Measurements from ENCODE around the gene APOBR.
"Not testable (repeated sequence)": the region's sequence is repeated elsewhere in the genome, so short reads cannot be mapped to it uniquely, and the experiment has no call there.

APOBR gene

GRCh38 chr16:28499854-28500253, 5.4 kb downstream of the APOBR start:
- DNase-seq: no peak

DNA sequence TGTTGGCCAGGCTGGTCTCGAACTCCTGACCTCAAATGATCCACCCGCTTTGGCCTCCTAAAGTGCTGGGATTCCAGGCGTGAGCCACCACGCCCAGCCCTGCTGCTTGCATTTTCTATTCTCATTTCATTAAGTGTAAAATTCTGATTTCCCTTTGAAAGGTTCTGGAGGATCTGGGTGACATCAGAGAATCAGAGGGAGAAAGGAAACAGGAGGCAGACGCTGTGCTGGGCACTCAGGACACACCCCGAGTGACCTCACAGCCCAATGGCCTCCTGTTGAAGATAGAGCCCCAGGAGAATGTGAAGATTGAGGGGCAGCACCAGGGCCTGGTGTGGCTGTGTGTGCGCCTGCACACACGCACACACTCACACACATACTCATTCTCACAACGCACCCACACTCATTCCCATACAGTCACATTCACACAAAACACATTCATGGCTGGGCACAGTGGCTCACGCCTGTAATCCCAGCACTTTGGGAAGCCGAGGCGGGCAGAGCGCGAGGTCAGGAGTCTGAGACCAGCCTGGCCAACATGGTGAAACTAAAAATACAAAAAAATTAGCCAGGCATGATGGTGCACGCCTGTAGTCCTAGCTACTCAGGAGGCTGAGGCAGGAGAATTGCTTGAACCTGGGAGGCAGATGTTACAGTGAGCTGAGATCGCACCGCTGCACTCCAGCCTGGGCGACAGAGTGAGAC, 6.2 kb downstream of the APOBR start:
- DNase-seq: not testable (repeated sequence)

GRCh38 chr16:28501258-28502232, 7.1 kb downstream of the APOBR start:
- no peak for DNase-seq

DNA sequence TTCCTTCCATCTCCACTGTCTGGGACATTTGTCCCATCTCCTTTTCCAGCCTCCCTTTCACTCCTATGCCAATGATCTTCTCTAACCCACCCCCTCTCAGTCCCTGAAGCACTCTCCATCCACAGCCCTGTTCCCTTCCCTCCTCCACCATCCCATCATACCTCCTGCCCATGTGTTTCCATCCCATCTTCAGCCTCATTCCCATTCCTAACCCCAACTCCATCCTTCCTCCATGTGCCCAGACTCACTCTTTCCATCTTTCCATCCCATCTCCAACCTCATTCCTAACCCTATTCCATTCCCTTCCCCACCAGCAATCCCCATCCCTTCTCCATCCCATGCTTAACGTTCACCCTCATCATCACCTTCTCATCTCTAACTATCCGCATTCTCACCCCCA, 7.8 kb downstream of the APOBR start:
- DNase-seq: no peak

DNA sequence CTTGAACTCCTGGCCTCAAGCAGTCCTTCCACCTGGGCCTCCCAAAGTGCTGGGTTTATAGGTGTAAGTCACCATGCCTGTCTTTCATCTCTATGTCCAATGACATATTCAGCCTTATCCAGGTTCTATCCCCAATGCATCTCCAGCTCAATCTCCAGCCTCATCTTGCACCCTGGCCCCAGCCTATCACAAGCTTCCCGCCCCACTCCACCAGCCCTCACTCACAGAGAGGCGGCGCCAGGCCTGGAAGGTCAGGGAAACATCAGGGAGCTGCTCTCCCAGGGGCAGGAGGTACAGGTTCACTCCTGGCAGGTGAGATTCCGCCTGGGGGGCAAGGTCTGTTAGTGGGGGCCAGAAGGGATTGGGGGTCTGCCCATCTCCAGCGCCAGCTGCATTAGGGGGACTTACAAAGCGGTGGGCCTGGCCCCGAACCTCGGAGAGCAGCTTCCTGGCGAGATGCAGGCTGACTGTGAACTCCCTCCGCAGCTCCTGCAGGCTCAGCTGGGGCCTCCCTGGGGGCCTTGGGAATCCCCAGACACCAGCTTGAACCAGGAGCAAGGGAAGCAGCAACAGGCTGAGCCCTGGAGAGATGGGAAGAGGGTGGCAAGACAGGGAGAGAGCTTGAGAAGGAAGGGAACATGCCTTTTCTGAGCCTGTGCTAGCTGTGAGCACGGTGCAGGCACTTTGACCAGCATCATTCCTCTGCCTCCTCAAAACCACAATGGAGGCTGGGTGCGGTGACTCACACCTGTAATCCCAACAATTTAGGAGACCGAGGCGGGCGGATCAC, 9.2 kb downstream of the APOBR start:
- no peak for DNase-seq

GRCh38 chr16:28504707-28505404, 10.4 kb downstream of the APOBR start:
- DNase-seq: no peak

DNA sequence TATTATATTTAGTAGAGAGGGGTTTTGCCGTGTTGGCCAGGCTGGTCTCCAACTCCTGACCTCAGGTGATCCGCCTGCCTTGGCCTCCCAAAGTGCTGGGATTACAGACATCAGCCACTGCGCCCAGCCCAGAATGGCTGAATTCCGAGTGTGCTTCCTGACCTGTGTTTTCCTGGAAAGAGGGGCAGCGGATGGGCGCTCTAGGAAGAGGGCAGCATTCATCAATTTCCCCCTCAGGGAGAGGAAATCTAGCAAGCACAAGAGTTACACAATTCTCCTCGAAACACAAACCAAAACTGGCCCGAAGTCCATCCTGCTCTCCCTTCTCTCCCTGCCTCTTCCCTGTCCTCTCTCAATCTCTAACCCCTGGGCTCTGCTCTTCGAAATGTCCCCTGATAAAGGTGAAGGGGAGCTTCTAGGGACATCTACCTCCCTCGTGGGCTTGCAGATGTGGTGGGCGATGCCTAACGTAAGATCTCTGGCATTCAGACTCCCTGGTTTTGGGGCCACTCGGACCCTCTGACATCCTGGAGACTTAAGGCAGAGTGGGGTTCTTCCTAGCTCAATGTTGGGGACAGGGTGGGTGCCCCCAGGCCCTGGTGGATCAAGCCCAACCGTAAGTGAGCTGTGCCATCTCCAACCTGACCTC, 11.2 kb downstream of the APOBR start:
- no peak for DNase-seq

DNA sequence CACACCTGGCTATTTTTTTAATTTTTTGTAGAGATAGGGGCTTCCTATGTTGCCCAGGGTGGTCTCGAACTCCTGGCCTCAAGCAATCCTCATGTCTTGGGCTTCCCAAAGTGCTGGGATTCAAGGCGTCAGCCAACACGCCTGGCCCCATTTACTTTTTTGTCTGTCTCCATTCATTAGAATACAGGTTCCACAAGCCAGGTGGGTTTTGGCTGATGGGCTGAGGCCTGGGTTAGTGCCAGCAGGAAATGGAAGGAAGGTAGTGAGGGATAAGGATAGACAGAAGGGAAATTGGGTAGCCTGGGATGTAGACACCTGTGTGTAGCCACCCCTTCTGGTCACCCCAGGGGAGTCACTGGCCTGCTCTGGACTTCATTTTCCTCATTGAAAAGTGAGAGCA, 16.6 kb downstream of the APOBR start:
- DNase-seq: no peak

DNA sequence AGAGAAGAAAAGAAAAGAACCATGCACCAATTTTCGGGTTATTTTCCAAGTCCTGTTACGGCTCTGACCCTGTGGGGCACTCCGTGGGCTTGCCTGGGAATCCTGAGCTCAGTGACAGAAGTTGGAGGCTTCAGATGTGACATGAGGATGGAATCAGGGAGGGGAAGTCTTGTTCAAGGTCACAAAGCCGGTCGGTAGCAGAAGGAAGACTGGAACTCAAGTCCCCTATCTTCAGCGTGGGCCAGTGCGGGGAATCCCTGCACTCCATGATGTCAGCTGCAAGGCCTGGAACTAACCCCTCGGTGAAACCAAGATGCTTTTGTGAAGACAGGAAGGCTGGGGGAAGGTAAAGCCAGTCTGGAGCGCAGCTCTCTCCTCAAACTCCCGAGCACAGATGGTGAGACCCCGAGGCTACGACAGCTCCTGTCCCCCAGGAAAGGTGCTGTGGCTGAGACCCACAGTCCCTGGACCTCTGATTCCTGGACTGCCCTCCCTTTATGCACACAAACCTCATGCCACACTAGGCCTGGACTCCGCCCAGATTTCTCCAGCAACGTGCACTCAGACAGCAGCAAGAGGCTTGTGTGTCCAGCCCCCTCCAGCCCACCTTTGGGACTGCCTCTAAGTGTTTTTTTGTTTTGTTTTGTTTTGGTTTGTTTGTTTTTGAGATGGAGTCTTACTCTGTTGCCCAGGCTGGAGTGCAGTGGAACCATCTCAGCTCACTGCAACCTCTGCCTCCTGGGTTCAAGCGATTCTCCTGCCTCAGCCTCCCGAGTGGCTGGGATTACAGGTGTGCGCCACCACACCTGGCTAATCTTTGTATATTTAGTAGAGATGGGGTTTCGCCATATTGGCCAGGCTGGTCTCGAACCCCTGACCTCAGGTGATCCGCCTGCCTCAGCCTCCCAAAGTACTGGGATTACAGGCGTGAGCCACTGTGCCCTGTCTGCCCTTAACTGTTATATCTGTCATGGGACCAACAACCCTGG, 17.7 kb downstream of the APOBR start:
- DNase-seq: no peak

- DNase-seq: no peak
Observed at GRCh38 chr16:28513484-28514181, 19.2 kb downstream of the APOBR start.

DNA sequence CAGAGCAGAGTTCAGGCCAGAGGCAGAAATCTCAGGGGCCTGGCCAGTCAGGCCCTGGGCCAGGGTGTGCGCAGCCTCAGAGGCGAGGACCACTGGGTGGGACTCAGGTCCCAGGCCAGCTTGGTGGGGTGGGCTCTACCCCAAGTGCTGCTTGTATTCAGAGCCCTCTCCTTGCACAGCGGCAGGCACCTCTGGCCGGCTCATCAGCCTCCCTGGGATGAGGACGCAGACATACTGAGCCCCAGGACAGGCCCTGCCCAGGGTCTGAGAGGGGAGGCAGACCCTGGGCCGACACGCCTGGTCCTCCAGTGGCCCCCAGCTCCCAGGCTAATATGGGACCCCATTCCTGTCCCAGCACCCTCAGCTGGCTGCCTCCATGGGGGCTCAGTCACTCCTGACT, 19.8 kb downstream of the APOBR start:
- DNase-seq: no peak

DNA sequence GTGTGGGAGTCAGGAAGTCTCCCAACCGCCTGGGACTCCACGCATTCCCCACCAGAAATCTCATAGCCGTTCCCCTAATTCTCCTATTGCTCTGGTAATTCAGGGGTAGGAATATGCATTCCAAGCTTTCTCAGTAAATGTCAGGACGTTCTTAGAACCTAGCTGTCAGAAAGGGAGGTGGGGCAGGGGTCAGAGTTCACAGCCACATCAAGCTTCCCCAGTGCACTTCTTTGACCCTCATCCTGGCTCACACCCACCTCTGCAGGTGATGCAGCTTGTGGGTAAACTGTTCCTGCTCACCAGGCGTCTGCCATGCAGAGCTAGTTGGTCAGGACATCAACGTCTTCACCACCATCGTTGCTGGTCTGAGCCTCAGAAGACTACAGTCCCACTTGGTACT, 26.2 kb downstream of the APOBR start:
- DNase-seq: no peak

GRCh38 chr16:28521436-28521835, 27.0 kb downstream of the APOBR start:
- DNase-seq: no peak

DNA sequence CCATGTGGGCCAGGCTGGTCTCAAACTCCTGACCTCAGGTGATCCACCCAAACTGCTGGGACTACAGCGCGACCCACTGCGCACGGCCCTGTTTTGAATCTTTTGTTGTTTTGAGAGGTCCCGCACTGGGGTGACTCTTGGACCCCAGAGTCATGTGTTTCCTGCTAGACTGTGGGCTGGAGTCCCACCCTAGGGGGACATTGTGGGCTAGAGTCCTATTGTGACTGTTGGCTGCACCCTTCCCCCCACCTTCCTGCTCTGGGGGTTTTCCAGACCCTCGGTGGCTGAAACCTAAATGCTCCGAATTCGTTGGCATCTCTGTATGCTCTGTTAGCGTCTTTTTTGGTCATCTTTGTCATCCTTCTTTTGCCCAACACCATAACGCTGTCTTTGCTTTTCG, 28.3 kb downstream of the APOBR start:
- no peak for DNase-seq

GRCh38 chr16:28524681-28525171, 30.3 kb downstream of the APOBR start:
- DNase-seq: no peak

DNA sequence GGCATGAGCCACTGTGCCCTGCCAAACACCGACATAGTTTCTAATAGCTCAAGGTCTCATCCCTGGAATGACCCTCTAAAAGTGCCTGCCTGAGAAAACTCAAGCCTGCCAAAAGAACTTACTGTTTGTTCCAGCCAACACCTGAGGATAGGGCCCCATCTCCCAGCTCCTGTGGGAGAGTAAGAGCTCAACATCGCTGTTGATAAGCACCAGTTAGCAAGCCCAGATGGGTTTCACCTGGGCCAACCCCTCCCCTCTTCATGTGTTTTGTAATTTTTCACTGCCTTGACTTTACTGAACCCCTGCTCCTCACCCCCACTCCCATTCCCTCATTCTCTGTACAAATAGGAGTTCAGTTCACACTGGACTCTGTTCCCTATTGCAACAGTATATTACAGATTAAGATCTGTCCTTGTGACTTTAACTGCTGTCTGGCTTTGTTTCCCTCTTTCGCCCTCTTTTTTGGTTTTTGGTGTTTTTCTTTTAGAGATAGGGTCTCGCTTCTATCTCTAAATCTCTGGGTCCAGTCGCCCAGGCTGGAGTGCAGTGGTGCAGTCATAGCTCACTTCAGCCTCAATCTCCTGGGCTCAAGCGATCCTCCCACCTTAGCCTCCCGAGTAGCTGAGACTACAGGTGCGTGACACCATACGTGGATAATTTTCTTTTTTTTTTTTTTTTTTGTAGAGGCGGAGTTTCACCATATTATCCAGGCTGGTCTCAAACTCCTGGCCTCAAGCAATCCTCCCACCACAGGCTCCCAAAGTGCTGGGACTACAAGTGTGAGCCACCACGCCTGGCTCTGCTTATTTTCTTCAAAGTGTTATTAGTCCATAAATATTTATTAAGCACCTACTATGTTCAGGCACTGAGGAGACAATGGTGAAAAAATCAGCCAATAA, 32.0 kb downstream of the APOBR start:
- no peak for DNase-seq

- not testable (repeated sequence) for DNase-seq
Observed at GRCh38 chr16:28527100-28527785, 32.8 kb downstream of the APOBR start.

DNA sequence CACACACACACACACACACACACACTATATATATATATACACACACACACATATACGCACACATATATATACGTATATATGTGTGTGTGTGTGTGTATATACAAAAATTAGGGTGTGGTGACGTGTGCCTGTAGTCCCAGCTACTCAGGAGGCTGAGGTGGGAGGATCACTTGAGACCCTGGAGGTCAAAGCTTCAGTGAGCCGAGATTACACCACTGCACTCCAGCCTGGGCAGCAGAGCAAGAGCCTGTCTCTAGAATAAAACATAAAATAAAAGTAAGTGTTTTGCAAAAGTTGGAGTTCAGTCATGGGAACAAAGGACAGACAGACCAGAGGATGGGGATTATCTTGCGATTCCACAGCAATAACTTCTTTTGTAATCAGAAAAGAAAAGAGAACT, 33.5 kb downstream of the APOBR start:
- DNase-seq: no peak
